ENCODE results near the gene THADA.

GRCh38 chr2:43278564-43279220, 317.1 kb downstream of the THADA start:
- TF ChIP-seq CTCF (IDR thresholded peaks at IDR 0.05; ENCODE audit: low read length) (no peak), EZH2 (IDR thresholded peaks at IDR 0.05; ENCODE audit: borderline replicate concordance, low read length) (no peak)
